ENCODE data around the gene RAB44. TPM values are rescaled to one million over a fixed set of nuclear protein-coding genes. Genes with fewer than 3 reads are reported as not detected.
"Not testable (repeated sequence)": the region's sequence is repeated elsewhere in the genome, so short reads cannot be mapped to it uniquely, and the experiment has no call there.

Gene RAB44
- total RNA-seq, 1 donor from 2014 or later = 0.35 TPM

- DNase-seq (ENCODE audit: low spot score) = peak; percentile 87
These were observed 6.4 kb downstream of the RAB44 start for GRCh38 chr6:36703982-36704381.

- DNase-seq (ENCODE audit: low spot score) = not testable (repeated sequence)
These were observed 7.4 kb downstream of the RAB44 start for GRCh38 chr6:36704961-36705577.

- DNase-seq (ENCODE audit: low spot score) = no peak
These were observed 8.7 kb downstream of the RAB44 start for GRCh38 chr6:36706339-36706738.

GRCh38 chr6:36712816-36713215, 15.2 kb downstream of the RAB44 start:
- peak; percentile 8 for DNase-seq (ENCODE audit: low spot score)

GRCh38 chr6:36713846-36714245, 16.2 kb downstream of the RAB44 start:
- peak; percentile 68 for DNase-seq (ENCODE audit: low spot score)

GRCh38 chr6:36714511-36714910, 16.9 kb downstream of the RAB44 start:
- peak; percentile 68 for DNase-seq (ENCODE audit: low spot score)

GRCh38 chr6:36715469-36715868, 17.8 kb downstream of the RAB44 start:
- peak; percentile 47 for DNase-seq (ENCODE audit: low spot score)

- peak; percentile 71 for DNase-seq (ENCODE audit: low spot score)
These were observed 19.0 kb downstream of the RAB44 start for GRCh38 chr6:36716476-36717093.

GRCh38 chr6:36717231-36717825, 19.7 kb downstream of the RAB44 start:
- peak; percentile 65 for DNase-seq (ENCODE audit: low spot score)

GRCh38 chr6:36717871-36718540, 20.4 kb downstream of the RAB44 start:
- peak; percentile 60 for DNase-seq (ENCODE audit: low spot score)

GRCh38 chr6:36718560-36718959, 20.9 kb downstream of the RAB44 start:
- peak; percentile 51 for DNase-seq (ENCODE audit: low spot score)

- peak; percentile 55 for DNase-seq (ENCODE audit: low spot score)
These were observed 21.5 kb downstream of the RAB44 start for GRCh38 chr6:36719126-36719525.

GRCh38 chr6:36720251-36721141, 22.9 kb downstream of the RAB44 start:
- DNase-seq (ENCODE audit: low spot score) = no peak

- DNase-seq (ENCODE audit: low spot score) = no peak
These were observed 23.9 kb downstream of the RAB44 start for GRCh38 chr6:36721369-36722140.

GRCh38 chr6:36722365-36722764, 24.7 kb downstream of the RAB44 start:
- no peak for DNase-seq (ENCODE audit: low spot score)

GRCh38 chr6:36722879-36723278, 25.3 kb downstream of the RAB44 start:
- DNase-seq (ENCODE audit: low spot score) = no peak

- not testable (repeated sequence) for DNase-seq (ENCODE audit: low spot score)
These were observed 26.4 kb downstream of the RAB44 start for GRCh38 chr6:36723992-36724391.

- no peak for DNase-seq (ENCODE audit: low spot score)
These were observed 27.1 kb downstream of the RAB44 start for GRCh38 chr6:36724514-36725390.

- DNase-seq (ENCODE audit: low spot score) = no peak
These were observed 28.0 kb downstream of the RAB44 start for GRCh38 chr6:36725581-36725980.

All from mesenteric fat pad (tissue), 1 donor.